Dendritic cell treated with granulocyte-macrophage colony-stimulating factor and Interleukin-4, amounts not matched to agents 40 ng/mL and 50 ng/mL, for 4 days (primary cell): Measurements from ENCODE around the gene PTPMT1.
A peak's percentile ranks its signal among the peaks of the same experiment; 100 is the strongest.
"Not testable (repeated sequence)": the region's sequence is repeated elsewhere in the genome, so short reads cannot be mapped to it uniquely, and the experiment has no call there.

Experiments
- H3K27ac Mint-ChIP-seq: one replicate; pipeline ENCODE4 v1.8.0; 2022; ENCODE audit warnings: mild to moderate bottlenecking, mixed read lengths
- H3K27me3 Mint-ChIP-seq: one replicate; pipeline ENCODE4 v1.8.0; 2022; ENCODE audit warnings: mild to moderate bottlenecking, mixed read lengths
- H3K36me3 Mint-ChIP-seq: one replicate; pipeline ENCODE4 v1.8.0; 2022; ENCODE audit warnings: low read depth, mixed read lengths
- H3K4me1 Mint-ChIP-seq: one replicate; pipeline ENCODE4 v1.8.0; 2022; ENCODE audit warnings: low read depth, mixed read lengths
- H3K4me3 Mint-ChIP-seq: one replicate; pipeline ENCODE4 v1.8.0; 2022; ENCODE audit warnings: mild to moderate bottlenecking, moderate library complexity, mixed read lengths
- H3K9me3 Mint-ChIP-seq: one replicate; pipeline ENCODE4 v1.8.0; 2022; ENCODE audit warnings: mixed read lengths
- intact Hi-C: fragments of 100-400 bp; cut with micrococcal nuclease; formaldehyde crosslinking; loops from one replicate; pipeline ENCODE4 v1.15.0; 2022

Gene PTPMT1

DNA sequence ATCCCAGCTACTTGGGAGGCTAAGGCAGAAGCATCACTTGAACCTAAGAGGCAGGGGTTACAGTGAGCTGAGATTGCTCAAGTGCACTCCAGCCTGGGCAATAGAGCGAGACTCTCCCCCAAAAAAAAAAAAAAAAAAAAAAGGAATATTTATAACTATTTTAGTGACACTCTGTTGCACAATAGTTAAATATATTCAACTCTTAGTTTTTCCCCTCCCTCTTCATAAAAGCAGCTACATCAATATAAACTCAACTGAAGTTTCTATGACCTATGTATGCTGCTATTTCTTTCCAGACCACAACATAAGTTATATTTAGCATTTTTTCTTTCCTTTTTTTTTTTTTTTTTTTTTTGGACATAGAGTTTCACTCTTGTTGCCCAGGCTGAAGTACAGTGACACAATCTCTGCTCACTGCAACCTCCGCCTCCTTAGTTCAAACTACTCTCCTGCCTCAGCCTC, 31.7 kb upstream of the PTPMT1 start:
- intact Hi-C loops: loop anchor here (5.0 kb wide), 1 partner anchor 36 kb away; no protein-coding TSS in a partner anchor
- H3K27ac Mint-ChIP-seq: no peak overlapping the region

GRCh38 chr11:47534704-47535251, 30.6 kb upstream of the PTPMT1 start:
- no peak overlapping the region for H3K4me3 Mint-ChIP-seq
- H3K9me3 Mint-ChIP-seq: no peaks in the 10 kb centered on the region
- H3K27me3 Mint-ChIP-seq: no peaks in the 10 kb centered on the region
- peaks cover 55% of the 10 kb centered on the region for H3K36me3 Mint-ChIP-seq
- H3K4me1 Mint-ChIP-seq: peaks cover 53% of the 10 kb centered on the region
- intact Hi-C loops: loop anchor here (5.0 kb wide), 1 partner anchor 37 kb away; no protein-coding TSS in a partner anchor
- no peak overlapping the region for H3K27ac Mint-ChIP-seq

More for the DNA sequence above, 31.7 kb upstream of the PTPMT1 start:
- H3K4me1 Mint-ChIP-seq: peaks cover 51% of the 10 kb centered on the region
- H3K36me3 Mint-ChIP-seq: peaks cover 53% of the 10 kb centered on the region
- no peaks in the 10 kb centered on the region for H3K9me3 Mint-ChIP-seq
- no peak overlapping the region for H3K4me3 Mint-ChIP-seq
- no peaks in the 10 kb centered on the region for H3K27me3 Mint-ChIP-seq

DNA sequence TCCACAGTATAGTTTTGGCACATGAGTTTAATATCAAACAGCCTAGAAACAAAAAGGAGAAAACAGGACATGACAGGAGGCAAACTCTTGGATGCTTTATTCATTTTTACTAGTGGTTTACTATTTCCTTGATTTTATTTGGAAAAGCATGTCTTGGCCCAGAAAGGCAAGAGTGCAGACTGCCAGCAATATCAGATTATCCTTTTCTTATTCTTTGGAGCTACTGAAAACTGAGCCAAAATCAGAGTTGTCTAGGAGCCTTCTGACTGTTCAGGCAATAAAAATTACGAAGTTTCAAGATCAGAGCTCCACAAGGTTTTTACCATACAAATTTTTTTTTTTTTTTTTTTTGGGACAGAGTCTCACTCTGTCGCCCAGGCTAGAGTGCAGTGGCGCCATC, 28.5 kb upstream of the PTPMT1 start:
- peaks cover 48% of the 10 kb centered on the region for H3K36me3 Mint-ChIP-seq
- H3K9me3 Mint-ChIP-seq: no peaks in the 10 kb centered on the region
- H3K27me3 Mint-ChIP-seq: no peaks in the 10 kb centered on the region
- peaks cover 50% of the 10 kb centered on the region for H3K4me1 Mint-ChIP-seq
- intact Hi-C loops: no loop called here
- no peak overlapping the region for H3K4me3 Mint-ChIP-seq
- H3K27ac Mint-ChIP-seq: no peak overlapping the region

DNA sequence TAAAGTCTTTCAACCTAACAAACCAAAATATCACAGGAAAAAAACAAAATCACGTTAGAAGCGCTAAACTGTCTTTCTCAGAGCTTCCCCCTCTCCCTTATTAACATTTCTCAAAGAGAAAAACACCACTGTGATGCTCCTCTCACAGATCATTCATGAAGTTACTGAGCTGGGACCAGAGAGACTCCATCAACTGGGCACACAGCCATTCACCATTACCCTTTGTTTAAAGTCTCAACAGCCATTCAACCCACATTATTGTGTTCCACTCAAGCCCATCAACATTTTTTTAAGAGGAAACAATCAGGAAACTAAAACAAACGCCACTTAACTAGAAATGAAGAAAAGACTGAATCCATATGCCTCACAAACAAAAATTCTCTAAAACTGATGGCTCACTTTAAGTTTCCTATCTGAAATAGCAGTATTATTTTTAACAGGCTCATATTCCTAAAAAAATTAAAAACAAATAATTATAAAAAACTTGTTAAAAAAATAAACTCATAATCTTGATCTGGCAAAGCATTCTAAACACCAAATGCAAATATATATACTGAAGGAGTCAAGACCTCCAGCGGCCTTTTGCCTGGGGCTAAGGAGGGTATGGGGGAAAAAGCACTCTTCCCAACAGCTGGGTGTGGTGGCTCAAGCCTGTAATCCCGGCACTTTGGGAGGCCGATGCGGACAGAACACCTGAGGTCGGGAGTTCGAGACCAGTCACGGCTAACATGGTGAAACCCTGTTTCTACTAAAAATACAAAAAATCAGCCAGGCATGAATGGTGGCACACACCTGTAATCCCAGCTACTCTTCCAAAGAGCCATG, 26.4 kb upstream of the PTPMT1 start:
- no peaks in the 10 kb centered on the region for H3K9me3 Mint-ChIP-seq
- no peaks in the 10 kb centered on the region for H3K27me3 Mint-ChIP-seq
- peaks cover 59% of the 10 kb centered on the region for H3K36me3 Mint-ChIP-seq
- peaks cover 60% of the 10 kb centered on the region for H3K4me1 Mint-ChIP-seq
- intact Hi-C loops: no loop called here
- no peak overlapping the region for H3K27ac Mint-ChIP-seq
- no peak overlapping the region for H3K4me3 Mint-ChIP-seq

GRCh38 chr11:47539681-47540039, 25.7 kb upstream of the PTPMT1 start:
- Mint-ChIP-seq H3K4me1 (peaks cover 67% of the 10 kb centered on the region), H3K27ac (peak overlapping the region; percentile 74), H3K27me3 (no peaks in the 10 kb centered on the region), H3K36me3 (peaks cover 58% of the 10 kb centered on the region), H3K9me3 (no peaks in the 10 kb centered on the region), H3K4me3 (no peak overlapping the region)
- intact Hi-C loops: no loop called here

DNA sequence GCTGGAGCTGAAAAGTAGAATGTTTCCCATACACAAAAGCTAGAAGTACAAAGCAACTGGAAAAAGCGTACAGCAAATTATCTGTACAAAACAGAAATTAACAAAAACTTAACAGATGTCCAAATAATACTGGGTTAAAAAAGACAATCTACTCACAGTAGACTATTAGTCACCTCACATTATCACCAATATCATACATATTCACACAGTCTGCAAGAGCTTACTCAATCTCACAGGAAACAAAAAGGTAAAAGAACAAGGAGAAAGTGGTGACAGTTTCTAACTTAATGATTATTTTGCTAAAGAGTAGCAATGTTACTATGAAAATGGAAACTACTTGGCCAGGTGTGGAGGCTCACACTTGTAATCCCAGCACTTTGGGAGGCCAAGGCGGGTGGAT, 24.3 kb upstream of the PTPMT1 start:
- no peaks in the 10 kb centered on the region for H3K27me3 Mint-ChIP-seq
- H3K9me3 Mint-ChIP-seq: no peaks in the 10 kb centered on the region
- peaks cover 49% of the 10 kb centered on the region for H3K36me3 Mint-ChIP-seq
- peak overlapping the region; percentile 74 for H3K27ac Mint-ChIP-seq
- intact Hi-C loops: no loop called here
- H3K4me1 Mint-ChIP-seq: peaks cover 60% of the 10 kb centered on the region
- no peak overlapping the region for H3K4me3 Mint-ChIP-seq

DNA sequence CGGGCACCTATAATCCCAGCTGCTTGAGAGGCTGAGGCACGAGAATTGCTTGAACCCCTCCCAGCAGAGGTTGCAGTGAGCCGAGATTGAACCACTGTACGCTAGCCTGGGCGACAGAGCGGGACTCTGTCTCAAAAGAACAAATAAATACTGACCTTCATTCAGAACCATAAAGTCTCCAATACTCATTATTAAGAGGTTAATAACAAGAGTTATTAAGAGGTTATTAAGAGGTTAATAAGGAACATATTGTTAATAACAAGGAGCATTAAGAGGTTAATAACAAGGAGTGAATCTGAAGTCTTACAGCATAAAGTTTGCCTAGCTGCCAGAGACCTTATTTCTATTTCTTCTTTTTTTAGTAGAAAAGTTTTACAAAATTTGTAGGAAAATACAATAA, 20.1 kb upstream of the PTPMT1 start:
- H3K9me3 Mint-ChIP-seq: no peaks in the 10 kb centered on the region
- intact Hi-C loops: no loop called here
- H3K27me3 Mint-ChIP-seq: no peaks in the 10 kb centered on the region
- H3K4me1 Mint-ChIP-seq: peaks cover 63% of the 10 kb centered on the region
- H3K27ac Mint-ChIP-seq: no peak overlapping the region
- H3K36me3 Mint-ChIP-seq: peaks cover 56% of the 10 kb centered on the region
- H3K4me3 Mint-ChIP-seq: no peak overlapping the region

- H3K9me3 Mint-ChIP-seq, H3K4me3 Mint-ChIP-seq, intact Hi-C loops, H3K27me3 Mint-ChIP-seq, H3K27ac Mint-ChIP-seq: not testable (repeated sequence)
- peaks cover 55% of the 10 kb centered on the region for H3K36me3 Mint-ChIP-seq
- peaks cover 60% of the 10 kb centered on the region for H3K4me1 Mint-ChIP-seq
Observed at GRCh38 chr11:47546274-47546673, 19.1 kb upstream of the PTPMT1 start.

DNA sequence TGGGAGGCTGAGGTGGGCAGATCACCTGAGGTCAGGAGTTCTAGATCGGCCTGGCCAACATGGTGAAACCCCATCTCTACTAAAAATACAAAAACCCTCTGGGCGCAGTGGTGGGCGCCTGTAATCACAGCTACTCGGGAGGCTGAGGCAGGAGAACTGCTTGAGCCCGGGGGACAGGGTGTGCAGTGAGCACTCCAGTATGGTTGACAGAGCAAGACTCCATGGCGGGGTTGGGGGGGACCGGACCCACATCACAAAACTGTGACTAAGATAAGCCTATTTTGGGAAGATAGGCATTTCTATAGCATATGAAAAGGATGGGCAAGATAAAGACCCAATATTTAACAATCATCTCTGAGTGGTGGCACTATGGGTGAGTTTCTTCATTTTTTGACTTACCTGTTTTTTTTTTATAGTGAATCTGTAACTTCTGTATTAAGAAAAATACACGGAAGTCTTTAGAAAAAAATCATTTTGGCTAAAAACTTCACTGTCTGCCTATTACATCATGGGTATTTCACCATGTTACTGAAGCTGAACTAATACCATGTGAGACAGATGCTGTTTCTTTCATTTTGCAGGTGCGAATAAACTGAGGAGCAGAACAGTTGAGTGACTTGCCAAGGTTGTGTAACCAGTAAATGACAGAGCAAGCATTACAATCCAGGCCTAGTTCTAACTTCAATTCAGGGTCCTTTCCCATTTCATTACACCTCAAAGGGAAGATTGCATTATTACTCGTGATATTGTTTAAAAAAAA, 14.9 kb upstream of the PTPMT1 start:
- intact Hi-C loops: loop anchor here (5.0 to 10.0 kb wide), 2 partner anchors 33 to 64 kb away; no protein-coding TSS in a partner anchor
- H3K4me3 Mint-ChIP-seq: peak overlapping the region; percentile 13
- no peaks in the 10 kb centered on the region for H3K9me3 Mint-ChIP-seq
- H3K27me3 Mint-ChIP-seq: no peaks in the 10 kb centered on the region
- H3K27ac Mint-ChIP-seq: no peak overlapping the region
- H3K36me3 Mint-ChIP-seq: peaks cover 56% of the 10 kb centered on the region
- H3K4me1 Mint-ChIP-seq: peaks cover 56% of the 10 kb centered on the region

DNA sequence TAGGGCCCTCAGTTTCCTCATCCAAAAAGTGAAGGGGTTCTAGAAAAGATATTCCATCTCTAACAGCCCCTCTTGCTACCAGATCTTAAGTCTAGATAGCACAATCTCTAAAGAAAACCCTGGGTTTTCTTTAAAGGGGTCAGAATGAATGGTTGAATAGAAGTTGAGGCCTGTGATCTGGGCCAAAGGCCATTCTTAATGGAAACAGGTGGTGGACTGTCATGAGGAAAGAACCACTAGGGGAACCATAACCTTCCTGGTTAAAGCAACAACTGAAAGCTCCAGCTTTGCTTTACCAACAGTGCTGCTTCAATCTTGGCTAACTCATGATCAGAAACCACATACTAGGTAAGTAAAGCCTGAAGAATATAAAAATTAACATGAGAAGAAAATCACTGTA, 14.3 kb upstream of the PTPMT1 start:
- H3K4me1 Mint-ChIP-seq: peaks cover 56% of the 10 kb centered on the region

GRCh38 chr11:47552056-47552565, 13.3 kb upstream of the PTPMT1 start:
- Mint-ChIP-seq H3K27ac (peak overlapping the region; percentile 99), H3K4me3 (peak overlapping the region; percentile 97), H3K27me3 (no peaks in the 10 kb centered on the region), H3K4me1 (peaks cover 52% of the 10 kb centered on the region), H3K36me3 (peaks cover 44% of the 10 kb centered on the region), H3K9me3 (no peaks in the 10 kb centered on the region)
- intact Hi-C loops: loop anchor here (2.0 to 10.0 kb wide), 3 partner anchors 35 to 63 kb away; no protein-coding TSS in a partner anchor

More for the DNA sequence above, 14.3 kb upstream of the PTPMT1 start:
- peak overlapping the region; percentile 97 for H3K4me3 Mint-ChIP-seq
- intact Hi-C loops: loop anchor here (5.0 to 10.0 kb wide), 2 partner anchors 34 to 64 kb away; no protein-coding TSS in a partner anchor
- H3K27ac Mint-ChIP-seq: peak overlapping the region; percentile 99
- H3K27me3 Mint-ChIP-seq: no peaks in the 10 kb centered on the region
- H3K9me3 Mint-ChIP-seq: no peaks in the 10 kb centered on the region
- H3K36me3 Mint-ChIP-seq: peaks cover 51% of the 10 kb centered on the region

- Mint-ChIP-seq H3K4me1 (peaks cover 46% of the 10 kb centered on the region), H3K9me3 (no peaks in the 10 kb centered on the region), H3K27me3 (no peaks in the 10 kb centered on the region), H3K36me3 (peaks cover 40% of the 10 kb centered on the region), H3K27ac (peak within 1 kb of the TSS; percentile 99), H3K4me3 (peak within 1 kb of the TSS; percentile 97)
- intact Hi-C loops: loop anchor here (2.0 to 10.0 kb wide), 3 partner anchors 35 to 62 kb away; no protein-coding TSS in a partner anchor
Observed at GRCh38 chr11:47552566-47553405, 12.6 kb upstream of the PTPMT1 start, which contains the start of gene CELF1. TSS of gene CELF1 (minus strand) at chr11:47553132. CDS start at chr11:47499523, 53,609 bp downstream.

- peak overlapping the region; percentile 97 for H3K4me3 Mint-ChIP-seq
- H3K9me3 Mint-ChIP-seq: no peaks in the 10 kb centered on the region
- H3K36me3 Mint-ChIP-seq: peaks cover 34% of the 10 kb centered on the region
- peaks cover 40% of the 10 kb centered on the region for H3K4me1 Mint-ChIP-seq
- H3K27me3 Mint-ChIP-seq: no peaks in the 10 kb centered on the region
- H3K27ac Mint-ChIP-seq: peak overlapping the region; percentile 99
- intact Hi-C loops: loop anchor here (2.0 to 10.0 kb wide), 3 partner anchors 36 to 61 kb away; no protein-coding TSS in a partner anchor
Observed at GRCh38 chr11:47553406-47553743, 12.0 kb upstream of the PTPMT1 start.
